ENCODE results near the gene TP53AIP1. TPM values are rescaled to one million over a fixed set of nuclear protein-coding genes. Genes with fewer than 3 reads are reported as not detected.

The TP53AIP1 gene
- total RNA-seq, 2 donors from 2014 or later, result 0.74 to 5.1 TPM

DNA sequence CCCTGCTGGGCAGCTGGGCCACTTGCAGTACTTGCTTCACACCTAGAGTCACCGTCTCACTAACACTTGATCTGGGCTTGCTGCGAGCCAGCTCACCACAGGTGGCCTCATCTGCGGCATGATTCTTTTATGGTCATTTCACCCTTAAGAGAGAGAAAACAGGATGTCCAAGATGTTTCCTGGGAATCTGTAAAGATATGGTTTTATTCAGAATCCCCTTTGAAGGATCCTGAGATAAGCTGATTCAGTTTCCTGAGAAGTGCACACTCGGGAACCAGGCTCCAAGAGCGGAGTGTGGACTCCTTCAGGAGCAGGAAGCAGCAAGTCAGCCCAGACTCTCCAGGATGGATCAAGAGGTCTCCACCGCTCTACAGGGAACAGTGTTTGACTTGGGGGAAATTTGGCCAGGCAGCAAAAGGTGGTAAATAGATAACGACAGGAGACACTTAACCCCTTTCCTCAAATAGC lies 21.8 kb upstream of the TP53AIP1 start:
- Histone ChIP-seq H3K27ac (no peak overlapping the region), H3K9me3 (no peaks in the 10 kb centered on the region), H3K36me3 (no peaks in the 10 kb centered on the region), H3K4me3 (no peak overlapping the region), H3K27me3 (replicated peaks; ENCODE audit: insufficient read depth) (no peaks in the 10 kb centered on the region), H3K4me1 (replicated peaks) (no peaks in the 10 kb centered on the region)
- intact Hi-C loops (cut with DNase I), result no loop called here
- TF ChIP-seq POLR2A (IDR thresholded peaks at IDR 0.05) (no peak), POLR2AphosphoS5 (IDR thresholded peaks at IDR 0.05) (no peak)
- TF ChIP-seq, protein P1, sequence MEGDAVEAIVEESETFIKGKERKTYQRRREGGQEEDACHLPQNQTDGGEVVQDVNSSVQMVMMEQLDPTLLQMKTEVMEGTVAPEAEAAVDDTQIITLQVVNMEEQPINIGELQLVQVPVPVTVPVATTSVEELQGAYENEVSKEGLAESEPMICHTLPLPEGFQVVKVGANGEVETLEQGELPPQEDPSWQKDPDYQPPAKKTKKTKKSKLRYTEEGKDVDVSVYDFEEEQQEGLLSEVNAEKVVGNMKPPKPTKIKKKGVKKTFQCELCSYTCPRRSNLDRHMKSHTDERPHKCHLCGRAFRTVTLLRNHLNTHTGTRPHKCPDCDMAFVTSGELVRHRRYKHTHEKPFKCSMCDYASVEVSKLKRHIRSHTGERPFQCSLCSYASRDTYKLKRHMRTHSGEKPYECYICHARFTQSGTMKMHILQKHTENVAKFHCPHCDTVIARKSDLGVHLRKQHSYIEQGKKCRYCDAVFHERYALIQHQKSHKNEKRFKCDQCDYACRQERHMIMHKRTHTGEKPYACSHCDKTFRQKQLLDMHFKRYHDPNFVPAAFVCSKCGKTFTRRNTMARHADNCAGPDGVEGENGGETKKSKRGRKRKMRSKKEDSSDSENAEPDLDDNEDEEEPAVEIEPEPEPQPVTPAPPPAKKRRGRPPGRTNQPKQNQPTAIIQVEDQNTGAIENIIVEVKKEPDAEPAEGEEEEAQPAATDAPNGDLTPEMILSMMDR (IDR thresholded peaks at IDR 0.05), result no peak
- no peak for DNase-seq (ENCODE audit: low spot score)
- 88% methylated on average over 7 of the region's 7 CpGs for WGBS

DNA sequence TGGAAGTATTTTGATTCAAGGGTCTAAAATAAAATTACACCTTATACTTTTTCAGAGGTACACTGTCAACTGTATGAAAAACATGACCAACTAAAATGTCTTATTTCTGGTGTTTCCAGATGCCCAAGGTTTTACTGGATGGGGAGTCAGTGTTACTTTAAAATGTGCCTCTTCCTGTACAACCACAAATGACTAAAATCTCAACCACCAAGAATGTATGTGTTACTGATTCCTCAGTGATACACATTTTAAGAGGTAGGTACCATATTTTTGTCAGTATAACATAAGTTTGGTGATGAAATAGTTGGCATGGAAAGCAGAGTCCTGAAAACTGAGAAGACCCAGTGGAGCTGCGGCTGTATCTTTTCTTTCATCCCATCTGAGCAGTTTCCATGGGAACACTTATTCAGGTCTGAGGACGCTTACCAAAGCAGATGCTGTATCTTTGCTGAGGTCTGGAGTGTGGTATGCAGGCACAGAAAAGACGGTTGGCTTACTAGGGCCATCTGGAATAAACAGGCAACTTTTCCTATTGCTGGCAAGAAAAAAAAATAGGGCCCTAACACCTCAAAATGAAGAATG lies 21.2 kb upstream of the TP53AIP1 start:
- intact Hi-C loops (cut with DNase I), result no loop called here
- WGBS, result 77% methylated on average over 3 of the region's 3 CpGs
- TF ChIP-seq, protein P1 (IDR thresholded peaks at IDR 0.05), result no peak
- TF ChIP-seq POLR2AphosphoS5 (IDR thresholded peaks at IDR 0.05) (no peak), POLR2A (IDR thresholded peaks at IDR 0.05) (no peak)
- H3K27me3 ChIP-seq (replicated peaks; ENCODE audit: insufficient read depth), result no peaks in the 10 kb centered on the region
- DNase-seq (ENCODE audit: low spot score), result no peak
- no peaks in the 10 kb centered on the region for H3K4me1 ChIP-seq (replicated peaks)
- no peak overlapping the region for H3K27ac ChIP-seq
- no peak overlapping the region for H3K4me3 ChIP-seq
- no peaks in the 10 kb centered on the region for H3K36me3 ChIP-seq
- H3K9me3 ChIP-seq, result no peaks in the 10 kb centered on the region

DNA sequence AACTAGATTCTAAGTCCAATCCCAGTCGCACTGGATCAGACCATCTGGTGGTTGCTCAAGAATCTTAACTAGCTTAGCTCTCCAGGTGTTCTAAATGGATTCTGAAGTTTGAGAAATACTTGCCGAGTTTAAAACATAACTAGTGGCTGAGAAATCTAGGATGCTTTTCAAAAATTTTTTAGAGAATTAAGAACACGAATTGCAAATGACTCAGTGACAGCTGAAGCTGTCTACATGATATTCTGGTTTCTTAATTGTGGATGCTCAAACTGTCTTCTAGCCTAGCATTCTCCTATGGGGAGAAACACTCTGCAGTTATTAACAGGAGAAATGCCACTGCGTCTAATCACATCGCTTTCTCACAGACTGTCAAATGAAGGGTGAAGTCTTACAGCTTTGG lies 20.2 kb upstream of the TP53AIP1 start:
- Histone ChIP-seq H3K27me3 (replicated peaks; ENCODE audit: insufficient read depth) (no peaks in the 10 kb centered on the region), H3K36me3 (no peaks in the 10 kb centered on the region), H3K4me1 (replicated peaks) (no peaks in the 10 kb centered on the region), H3K27ac (no peak overlapping the region), H3K4me3 (no peak overlapping the region), H3K9me3 (no peaks in the 10 kb centered on the region)
- intact Hi-C loops (cut with DNase I), result no loop called here
- DNase-seq (ENCODE audit: low spot score), result no peak
- 89% methylated on average over 5 of the region's 5 CpGs for WGBS
- no peak for TF ChIP-seq POLR2AphosphoS5 (IDR thresholded peaks at IDR 0.05)
- TF ChIP-seq, protein P1 (IDR thresholded peaks at IDR 0.05), result no peak
- no peak for TF ChIP-seq POLR2A (IDR thresholded peaks at IDR 0.05)

DNA sequence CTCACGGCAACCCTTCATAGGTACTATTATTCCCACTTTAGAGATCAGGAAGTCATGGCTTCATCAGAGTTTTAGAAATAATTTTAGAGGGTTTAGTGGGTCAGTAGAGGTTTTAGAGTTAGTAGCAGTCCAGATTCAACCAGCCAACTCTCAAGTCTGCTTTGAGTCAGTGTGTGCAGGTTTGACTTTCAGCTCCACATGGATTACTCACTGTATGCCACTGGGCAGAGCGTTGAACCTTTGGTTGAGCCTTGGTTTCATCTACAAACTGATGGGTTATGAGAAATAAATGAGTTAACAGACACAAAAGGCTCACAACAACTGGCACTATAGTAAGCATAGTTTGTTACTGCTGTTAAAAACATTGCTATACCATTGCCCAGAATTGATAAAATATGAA lies 19.0 kb upstream of the TP53AIP1 start:
- Histone ChIP-seq H3K27me3 (replicated peaks; ENCODE audit: insufficient read depth) (no peaks in the 10 kb centered on the region), H3K27ac (no peak overlapping the region), H3K4me1 (replicated peaks) (no peaks in the 10 kb centered on the region), H3K4me3 (no peak overlapping the region), H3K36me3 (no peaks in the 10 kb centered on the region), H3K9me3 (no peaks in the 10 kb centered on the region)
- 90% methylated on average over 2 of the region's 2 CpGs for WGBS
- no peak for DNase-seq (ENCODE audit: low spot score)
- TF ChIP-seq POLR2A (IDR thresholded peaks at IDR 0.05) (no peak), POLR2AphosphoS5 (IDR thresholded peaks at IDR 0.05) (no peak)
- TF ChIP-seq, protein P1 (IDR thresholded peaks at IDR 0.05), result no peak
- intact Hi-C loops (cut with DNase I), result no loop called here

DNA sequence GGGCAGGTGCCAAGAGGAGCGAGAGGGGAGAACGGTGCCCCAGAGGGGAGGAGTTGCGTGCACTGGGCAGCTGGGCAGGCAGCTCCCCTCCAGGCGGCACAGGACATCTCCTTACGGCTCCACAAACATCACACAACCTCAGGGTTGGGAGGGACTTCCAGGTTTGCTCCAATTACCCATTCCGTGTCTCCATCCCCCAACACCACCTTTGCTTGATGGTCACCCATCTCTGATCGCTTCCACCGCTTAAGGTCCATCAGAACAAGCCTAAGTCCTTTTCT lies 14.5 kb upstream of the TP53AIP1 start:
- 83% methylated on average over 8 of the region's 8 CpGs for WGBS
- Histone ChIP-seq H3K36me3 (no peaks in the 10 kb centered on the region), H3K27me3 (replicated peaks; ENCODE audit: insufficient read depth) (no peaks in the 10 kb centered on the region), H3K4me1 (replicated peaks) (no peaks in the 10 kb centered on the region), H3K27ac (no peak overlapping the region), H3K9me3 (no peaks in the 10 kb centered on the region), H3K4me3 (no peak overlapping the region)
- DNase-seq (ENCODE audit: low spot score), result no peak
- TF ChIP-seq POLR2A (IDR thresholded peaks at IDR 0.05) (no peak), POLR2AphosphoS5 (IDR thresholded peaks at IDR 0.05) (no peak)
- TF ChIP-seq, protein P1 (IDR thresholded peaks at IDR 0.05), result no peak
- intact Hi-C loops (cut with DNase I), result loop anchor here (2.0 kb wide), 1 partner anchor 74 kb away; no protein-coding TSS in a partner anchor

Data from prostate gland (tissue), 2 donors.